UCSD-AML1 (cell line): ENCODE data around the gene PPP1R27.

ENCODE experiments used
- DNase-seq: peaks from one replicate; lab custom pipeline; 2025; ENCODE audit not compliant: unreplicated experiment; lab: John Stamatoyannopoulos, UW

Gene PPP1R27, protein sequence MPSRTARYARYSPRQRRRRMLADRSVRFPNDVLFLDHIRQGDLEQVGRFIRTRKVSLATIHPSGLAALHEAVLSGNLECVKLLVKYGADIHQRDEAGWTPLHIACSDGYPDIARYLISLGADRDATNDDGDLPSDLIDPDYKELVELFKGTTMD

DNA sequence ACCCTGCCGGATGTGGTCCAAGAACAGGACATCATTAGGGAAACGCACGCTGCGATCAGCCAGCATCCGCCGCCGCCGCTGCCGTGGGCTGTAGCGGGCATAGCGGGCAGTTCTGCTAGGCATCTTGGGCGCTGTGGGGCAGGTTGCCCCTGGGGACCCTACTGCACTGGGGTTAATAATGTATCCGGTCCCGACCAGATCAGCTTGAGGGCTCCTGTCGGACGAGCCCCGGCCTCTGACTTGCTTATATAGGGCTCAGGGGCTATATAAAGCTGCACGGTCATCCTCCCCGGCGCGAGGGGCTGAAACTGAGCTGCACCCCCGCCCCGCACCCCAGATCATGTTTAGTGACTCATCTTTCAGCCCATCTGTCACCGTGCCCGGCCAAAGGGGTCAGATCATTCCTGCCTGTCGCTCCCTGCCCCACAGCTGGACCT is at the start of gene PPP1R27:
TSS of gene PPP1R27 (minus strand) at position 220 of the 437 bp plus-strand sequence. CDS start at position 123, 97 bp downstream.
- DNase-seq: no peak

DNA sequence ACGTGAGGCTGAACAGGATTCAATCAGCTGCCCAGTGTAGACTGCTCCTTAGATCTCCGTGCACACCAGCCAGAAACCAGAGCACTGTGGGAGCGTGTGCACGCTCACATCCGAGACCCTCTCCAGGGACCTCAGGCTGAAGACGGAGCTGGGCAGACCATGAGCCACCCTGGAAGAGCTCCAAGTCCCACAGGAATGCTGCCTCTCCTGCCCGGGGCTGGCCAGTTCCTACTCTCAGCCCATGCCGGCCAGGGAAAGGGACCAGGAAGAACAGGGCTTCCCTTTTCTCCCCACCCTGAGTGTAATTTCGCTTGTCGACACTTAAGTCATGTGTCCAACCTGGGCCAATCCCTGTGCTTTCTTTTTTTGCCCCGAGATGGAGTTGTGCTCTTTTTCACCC is 49.7 kb upstream of the PPP1R27 start:
- DNase-seq: no peak

DNA sequence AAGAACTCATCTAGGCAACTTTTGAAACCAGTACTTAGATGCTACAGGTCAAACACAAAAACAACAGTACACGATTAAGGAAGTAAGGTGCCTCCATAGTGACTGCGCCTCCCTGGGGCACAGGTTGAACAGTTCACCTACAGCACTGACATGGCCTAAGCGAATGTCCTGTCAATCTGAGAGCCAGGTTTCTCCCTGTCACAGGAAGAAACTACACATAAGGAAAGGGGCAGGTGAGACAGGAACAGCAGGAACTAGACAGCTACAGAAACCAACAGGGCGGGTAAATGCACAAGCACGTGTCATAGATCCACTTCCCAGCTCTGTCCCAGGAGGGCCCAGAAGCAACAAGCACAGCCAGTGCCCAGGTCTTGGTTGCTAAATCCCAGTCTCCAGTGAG is 44.3 kb upstream of the PPP1R27 start:
- no peak for DNase-seq

DNA sequence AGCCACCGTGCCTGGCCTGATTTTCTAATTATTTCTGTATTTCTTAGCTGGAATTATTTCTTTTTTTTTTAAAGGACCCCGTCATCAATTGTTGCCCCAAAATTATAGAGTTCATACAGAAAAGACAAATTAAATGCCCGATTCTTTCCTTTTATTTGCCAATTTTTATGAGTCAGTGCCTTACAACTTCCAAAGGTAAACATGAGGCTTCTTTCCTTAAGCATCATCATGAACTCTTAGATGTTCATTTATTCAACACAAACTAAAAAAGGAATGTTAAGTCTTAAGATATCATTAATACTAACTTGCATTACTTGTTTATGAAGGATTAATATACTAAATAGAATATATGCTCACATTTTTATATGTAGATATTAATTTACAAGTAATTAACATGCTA is 43.4 kb upstream of the PPP1R27 start:
- DNase-seq: no peak

DNA sequence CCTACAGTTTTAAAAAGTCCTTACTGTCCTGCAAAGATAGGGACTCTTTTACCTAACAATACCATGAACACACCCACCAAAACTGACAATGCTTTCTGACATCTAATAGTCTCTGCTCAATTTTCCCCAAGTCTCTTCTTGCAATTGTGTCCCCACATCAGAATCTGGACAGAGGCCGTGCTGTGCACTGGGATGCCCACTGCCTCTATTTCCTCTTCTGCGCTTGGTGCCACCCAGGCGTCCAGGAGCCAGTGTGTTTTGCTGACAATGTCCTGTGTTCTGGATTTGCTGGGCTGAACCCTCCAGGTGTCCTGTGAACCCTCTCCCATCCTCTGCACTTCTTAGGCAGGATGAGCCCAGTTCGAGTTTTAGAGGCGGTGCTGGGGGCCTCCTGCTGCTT is 42.7 kb upstream of the PPP1R27 start:
- no peak for DNase-seq

DNA sequence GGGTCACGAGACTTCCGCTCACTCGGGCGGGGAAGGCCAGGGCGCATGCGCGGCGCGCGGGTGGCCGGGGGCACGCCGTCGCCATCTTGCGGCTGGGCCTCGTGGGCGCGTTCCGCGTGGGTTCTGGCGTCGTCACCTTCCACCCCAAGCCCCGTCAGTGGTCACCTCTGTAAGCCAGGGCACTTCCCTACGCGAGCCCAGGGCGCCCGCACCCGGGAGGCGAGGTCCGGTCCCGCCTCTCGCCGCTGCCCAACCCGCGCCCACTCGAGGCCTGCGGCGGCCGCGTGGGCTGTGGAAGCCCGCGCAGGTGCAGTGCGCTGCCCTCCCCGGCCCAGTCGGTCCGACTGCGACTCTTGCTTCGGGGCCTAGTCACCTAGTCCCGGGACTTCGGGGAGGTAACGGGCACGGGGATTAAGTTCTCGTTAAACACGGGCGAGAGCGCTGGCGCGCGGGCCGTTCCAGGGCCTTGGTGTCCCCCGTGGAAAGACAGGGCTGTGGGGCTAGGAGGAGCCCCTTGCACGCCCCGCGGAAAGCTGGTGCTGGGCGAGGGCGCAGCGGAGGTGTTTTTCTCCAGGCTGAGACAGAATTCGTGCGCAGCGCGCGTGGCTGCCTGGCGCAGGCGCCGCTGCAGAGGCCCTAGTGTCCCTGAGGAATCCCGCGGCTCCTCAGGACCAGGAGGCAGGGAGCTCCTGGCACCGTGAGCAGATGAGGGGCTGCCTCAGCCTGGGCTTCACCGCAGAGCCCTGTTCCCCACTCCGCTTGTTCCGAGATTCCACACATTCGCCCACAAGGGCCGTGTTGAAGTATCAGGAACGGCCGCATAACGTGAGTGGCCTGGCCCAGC is 36.8 kb upstream of the PPP1R27 start:
- DNase-seq: peak; percentile 93

DNA sequence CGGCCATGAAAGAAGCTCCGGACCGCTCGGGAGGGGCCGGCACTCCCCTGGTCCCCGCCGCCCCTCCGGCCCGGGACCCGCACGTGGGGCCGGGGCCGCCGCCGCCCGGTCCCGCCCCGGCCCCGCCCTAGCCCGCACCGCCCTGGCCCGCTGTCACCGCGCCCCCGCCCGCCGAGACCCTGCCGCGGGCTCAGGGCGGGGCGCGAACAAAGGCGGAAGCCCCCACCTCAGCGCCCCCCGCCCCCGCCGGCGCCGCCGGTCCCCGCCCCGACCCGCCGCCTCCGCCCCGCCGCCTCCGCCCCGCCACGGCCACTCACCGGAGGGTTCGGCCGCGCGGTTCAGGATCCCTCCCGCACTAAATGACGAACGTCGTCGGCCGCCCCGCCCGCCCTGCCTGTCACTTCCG is 36.1 kb upstream of the PPP1R27 start, which contains the start of gene ARHGDIA:
TSS of gene ARHGDIA (minus strand) at position 357 of the 406 bp plus-strand sequence. CDS start 1,407 bp downstream, outside the sequence.
- DNase-seq: no peak

DNA sequence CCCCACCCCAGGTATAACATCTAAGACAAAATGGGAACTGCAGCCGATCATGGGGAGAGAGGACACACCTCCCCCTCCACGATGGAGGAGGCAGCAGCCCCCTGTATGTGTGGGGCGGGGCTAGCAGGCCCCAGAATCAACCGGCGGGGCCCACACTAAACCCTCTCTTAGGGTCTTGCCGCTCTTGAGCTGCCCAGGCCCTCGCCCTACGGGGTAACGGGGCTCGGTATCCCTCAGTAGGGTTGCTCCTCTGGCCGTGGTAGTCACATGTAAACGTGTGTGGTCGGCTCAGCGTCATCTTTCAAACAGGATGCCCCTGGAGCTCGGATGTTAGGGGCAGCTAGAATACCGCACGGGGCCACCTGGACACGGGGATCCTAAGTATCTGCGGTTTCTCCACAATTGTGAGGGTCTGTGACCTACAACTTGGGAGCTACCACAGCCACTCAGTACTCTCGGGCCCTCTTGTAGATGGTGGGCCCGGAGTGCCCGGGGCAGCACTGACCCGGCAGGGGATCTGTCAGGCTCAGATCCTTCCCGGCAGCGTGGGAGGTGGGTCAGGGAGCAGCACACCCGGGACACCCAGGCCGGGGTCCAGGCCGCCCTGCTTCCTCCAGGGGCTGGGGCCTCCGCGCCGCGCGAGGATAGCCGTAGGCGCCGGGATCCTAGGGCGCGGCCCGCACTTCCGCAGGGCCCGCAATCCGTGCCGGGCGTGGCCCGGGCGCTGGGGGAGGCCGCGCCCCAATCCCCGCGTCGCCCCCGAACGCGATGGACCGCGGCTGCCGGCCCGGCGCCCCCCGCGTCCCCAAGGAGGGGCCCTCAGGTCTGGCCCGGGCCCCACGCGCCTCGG is 35.5 kb upstream of the PPP1R27 start:
- DNase-seq: peak; percentile 31

DNA sequence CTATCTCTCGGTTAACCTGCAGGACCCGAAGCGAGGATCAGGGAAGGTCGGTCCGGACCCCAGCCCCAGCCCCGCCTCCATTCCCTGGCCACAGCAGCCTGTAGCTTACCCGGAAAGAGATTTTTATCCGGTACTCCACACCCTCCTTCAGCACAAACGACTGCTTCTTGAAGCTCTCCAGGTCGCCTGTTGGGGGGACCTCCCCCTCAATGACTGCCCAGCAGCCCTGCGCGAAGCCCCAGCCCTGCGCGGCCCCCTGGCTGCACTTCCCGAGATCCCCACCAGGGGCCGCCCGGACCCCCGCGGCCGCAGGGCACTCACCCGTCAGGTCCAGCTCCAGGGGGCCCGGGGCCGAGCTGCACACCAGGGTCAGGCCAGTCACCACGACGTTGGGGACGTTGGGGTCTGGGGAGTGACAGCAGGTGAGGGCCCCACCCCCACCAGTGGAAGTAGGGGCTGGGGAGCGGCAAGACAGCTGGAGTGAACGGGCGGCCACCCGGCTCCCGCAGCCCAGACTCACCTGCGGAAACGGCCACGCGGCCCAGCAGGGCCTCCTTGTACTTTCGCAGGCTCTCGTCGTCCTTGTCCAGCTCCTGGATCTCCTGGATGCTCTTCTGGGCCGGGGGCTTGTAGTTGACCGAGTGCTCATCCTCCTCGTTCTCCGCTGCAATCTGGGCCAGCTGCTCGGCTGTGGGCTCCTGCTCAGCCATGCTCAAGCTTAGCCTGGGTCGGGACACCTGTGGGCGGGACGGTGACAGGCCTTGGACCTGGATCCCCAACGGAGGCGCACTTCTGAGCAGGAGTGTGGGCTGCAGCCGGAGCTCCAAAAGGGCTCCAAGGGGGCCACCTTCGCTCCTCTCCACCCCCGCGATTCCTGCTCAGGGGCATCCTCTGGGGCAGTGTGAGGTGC is 34.6 kb upstream of the PPP1R27 start:
- DNase-seq: no peak

DNA sequence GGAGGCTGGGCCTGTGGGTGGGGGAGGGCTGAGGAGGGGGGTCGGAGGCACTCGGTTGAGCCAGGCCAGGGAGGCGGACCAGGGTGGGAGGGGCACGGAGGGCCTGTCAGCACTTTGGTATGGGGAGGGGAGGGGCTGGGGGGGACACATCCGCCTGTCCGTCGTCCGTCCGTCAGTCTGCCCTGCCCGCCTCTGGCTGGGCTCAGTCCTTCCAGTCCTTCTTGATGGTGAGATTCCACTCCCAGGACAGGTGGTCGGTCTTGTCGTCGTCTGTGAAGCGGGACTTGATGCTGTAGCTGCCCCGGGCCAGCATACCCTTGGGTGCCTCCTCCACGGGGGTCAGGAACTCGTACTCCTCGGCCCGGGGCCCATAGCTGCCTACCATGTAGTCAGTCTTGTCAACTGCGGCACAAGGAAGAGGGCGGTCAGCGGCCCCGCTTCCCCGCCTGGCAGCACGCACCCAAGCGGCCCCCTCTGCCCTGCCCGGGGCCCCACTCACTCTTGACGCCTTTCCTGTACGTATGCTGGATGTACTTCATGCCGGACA is 33.9 kb upstream of the PPP1R27 start:
- no peak for DNase-seq

DNA sequence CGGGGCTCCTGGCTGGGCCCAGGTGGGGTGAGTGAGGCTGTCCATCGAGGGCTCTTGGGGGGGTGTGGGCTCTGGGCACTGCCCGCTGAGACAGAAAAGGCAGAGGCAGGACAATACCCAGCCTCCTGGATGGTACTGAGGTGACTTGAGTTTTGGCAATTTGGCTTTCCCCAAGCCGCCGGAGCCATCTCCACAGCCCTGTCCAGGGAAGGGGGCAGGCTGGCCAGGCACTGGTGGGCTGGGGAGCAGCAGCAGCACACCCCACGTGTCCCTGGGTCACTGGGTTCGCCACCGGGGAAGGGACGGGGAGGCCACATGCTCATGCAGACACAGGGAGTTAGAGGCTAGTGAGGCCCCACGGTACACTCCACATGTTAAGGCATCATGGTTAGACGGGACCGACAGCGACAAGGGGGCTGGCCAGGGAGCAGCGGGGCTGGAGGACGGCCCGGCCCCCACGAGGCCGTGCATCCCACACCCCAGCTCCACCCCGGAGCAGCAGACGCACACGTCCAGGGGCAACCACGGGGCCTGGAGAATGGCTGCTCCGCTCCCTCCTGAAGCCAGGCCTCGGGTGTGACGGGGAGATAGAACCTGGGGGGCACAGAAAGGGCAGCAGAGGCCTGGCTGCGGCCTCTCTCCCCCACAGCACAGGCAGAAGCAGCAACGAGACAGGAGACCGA is 33.3 kb upstream of the PPP1R27 start:
- DNase-seq: no peak

DNA sequence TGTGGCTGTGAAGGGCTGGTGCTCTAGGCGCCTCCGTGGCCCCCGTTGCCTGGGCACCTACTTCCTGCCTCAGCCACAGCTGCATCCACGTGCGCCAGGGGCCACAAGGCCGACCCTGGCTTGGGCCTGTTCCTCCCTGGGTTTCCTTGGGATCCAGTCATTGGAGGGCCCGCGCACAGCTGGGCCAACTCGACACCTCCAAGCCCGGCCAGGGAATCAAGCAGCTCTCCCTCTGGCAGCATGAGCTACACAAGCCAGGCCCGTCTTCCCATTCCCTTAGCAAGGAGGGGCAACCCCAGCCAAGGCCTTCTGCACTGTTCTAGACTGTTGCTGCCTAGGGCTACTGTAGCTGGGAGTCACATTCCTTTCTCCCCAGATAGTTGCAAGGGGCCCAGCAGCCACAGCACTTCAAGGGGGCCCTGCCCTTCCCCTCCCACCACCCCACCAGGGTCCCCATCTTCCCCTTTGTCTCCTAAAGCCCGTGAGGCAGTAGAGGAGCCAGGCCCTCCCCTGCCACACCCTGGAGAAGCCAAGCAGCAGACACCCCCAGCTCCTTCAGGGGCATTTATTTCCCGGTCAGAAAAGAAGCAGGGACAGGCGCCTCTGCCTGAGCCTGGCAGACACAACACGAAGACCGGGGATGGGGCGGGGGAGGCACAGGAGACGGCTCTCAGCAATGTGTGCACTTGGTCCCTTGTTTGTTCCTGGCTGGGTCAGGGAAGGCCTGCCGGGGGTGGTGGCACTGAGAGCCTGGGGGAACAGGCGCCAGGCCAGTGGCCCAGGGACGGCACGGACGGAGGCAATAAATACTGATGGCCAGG is 32.5 kb upstream of the PPP1R27 start:
- DNase-seq: peak; percentile 57

DNA sequence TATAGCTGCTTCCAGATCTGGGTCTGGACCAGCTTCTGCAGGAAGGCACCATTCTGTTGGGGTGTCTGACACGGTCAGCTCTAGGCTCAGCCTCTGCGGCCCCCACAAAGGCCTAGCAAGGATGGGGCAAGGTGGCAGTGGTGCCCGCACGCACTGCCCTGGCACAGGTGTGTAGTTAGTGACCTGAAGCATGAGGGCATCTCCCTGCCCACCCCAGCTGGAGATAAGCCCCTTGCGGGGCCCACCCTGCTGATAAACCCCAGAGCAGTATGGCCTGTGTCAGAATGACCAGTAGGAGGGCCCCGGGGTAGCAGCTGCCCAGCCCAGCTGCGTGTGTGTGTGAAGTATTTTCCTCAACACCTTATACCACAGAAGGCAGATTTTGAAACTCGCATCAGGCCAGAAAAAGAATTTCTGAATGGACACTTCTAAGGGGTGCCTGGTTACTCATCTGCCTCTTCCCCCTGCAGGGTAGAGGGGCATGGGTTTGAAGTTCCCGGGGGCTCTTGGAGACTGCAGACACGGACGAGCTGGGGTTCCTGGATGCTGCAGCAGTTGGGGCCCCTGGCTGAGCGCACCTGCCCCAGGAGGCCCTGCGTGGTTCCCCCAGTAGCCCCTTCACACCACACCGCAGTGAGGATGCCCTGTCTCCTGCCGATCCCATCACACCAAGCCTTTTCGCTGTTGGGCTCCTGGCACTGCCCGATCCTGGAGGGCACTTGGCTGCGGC is 31.8 kb upstream of the PPP1R27 start:
- no peak for DNase-seq

DNA sequence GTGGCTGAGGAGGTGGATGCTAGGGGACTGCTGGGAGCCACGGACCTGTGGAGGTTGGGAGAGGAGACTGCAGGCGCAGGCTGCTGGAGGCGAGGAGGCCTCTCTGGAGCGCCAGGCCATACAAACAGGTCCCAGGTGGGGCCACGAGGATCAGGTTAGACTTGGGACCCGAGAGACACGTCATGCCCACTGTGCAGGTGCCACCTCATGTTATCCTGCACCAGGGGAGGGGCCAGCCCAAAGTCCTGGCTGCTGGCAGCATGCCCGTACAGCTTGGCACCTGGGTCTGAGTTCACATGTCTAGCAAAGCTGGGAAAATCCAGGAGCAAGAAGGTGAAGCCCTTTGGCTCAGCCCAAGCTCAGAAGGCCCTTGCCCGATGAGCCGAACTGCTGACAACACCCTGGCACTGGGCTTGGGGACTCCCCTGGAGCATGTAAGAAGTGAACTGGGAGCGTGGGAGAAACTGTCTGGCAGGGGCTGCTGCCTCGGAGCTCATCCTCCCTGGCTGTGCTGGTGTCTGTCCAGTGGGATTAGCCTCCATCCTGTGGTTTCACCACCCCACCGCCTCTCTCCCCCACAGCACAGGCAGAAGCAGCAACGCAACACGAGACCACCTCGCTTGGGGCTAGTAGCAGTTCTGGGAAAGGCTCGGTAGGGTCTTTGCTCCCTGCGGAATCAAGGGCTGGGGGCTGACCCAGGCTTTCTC is 31.0 kb upstream of the PPP1R27 start:
- DNase-seq: no peak

DNA sequence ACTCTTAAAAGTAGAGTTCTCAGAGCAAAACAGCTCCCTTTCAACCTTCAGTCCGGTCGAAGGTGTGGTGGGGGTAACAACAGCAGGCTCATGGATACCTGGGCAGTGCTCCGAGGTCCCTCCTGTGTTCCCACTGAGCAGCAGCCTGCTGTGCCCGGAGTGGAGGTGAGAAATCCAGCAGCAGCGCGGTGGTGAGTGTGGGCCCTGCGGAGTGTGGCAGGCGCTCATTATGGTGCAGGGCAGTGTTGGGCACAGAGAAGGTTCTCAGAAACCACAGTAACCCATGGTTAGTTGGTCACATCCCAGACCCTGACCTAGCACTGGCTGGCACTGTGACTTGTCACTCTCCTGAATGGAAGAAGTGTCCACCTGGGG is 30.5 kb upstream of the PPP1R27 start:
- DNase-seq: no peak

DNA sequence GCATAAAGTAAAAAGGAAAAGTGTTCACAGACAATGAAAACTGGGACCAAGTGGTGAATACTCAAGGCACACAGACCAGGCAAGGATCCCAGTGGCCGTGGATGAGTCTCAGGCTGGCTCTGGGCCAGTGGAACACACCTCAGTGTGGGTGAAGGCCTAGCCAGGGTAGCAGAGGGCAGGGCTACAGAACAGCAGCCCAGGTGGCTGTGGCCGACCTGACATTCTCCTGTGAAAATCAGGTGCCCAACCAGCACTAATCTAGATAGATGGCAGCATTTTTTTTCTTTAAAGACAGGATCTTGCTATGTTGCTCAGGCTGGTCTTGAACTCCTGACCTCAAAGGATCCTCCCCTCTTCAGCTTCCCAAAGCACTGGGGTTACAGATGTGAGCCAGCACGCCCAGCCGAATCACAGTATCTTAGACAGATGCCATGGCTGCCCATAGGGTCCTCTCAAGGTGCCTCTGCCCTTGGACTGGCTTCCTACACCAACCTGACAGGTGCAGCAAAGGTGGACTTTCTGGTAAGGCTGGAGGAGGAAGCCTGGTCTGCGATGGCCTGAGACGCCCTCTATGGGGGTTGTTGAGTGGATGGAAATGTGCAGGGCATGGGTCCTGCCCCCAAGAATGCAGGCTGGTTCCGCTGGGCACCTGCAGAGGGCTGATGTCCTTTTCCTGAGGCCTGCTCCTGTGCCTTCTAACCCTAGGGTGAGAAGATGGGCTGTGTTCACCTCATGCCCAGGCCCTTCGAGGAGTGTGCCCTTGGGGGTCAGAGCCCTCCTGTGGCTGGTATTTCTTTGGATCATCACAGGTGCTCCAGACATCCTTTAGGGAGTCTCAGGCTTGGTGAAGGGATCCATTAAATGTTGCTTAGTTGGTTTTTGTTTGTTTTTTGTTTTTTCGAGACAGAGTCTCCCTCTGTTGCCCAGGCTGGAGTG is 29.3 kb upstream of the PPP1R27 start:
- no peak for DNase-seq
